GM21360 (cell line): Measurements from ENCODE around the gene NR6A1.
A peak's percentile ranks its signal among the peaks of the same experiment; 100 is the strongest.
"Not testable (repeated sequence)": the region's sequence is repeated elsewhere in the genome, so short reads cannot be mapped to it uniquely, and the experiment has no call there.

Experiments used
- ATAC-seq: cut with Tn5 transposase; IDR thresholded peaks from one replicate; pipeline ENCODE4 v1.9.1; 2021; ENCODE audit warnings: mild to moderate bottlenecking, moderate library complexity; ENCODE audit not compliant: unreplicated experiment

NR6A1 gene

GRCh38 chr9:124621371-124622328 lies 149.5 kb downstream of the NR6A1 start:
- ATAC-seq, result no peak

GRCh38 chr9:124618476-124618875 lies 152.6 kb downstream of the NR6A1 start:
- ATAC-seq, result no peak

GRCh38 chr9:124617477-124618141 lies 153.5 kb downstream of the NR6A1 start:
- ATAC-seq, result peak; percentile 47

GRCh38 chr9:124616961-124617360 lies 154.2 kb downstream of the NR6A1 start:
- ATAC-seq, result no peak

- ATAC-seq, result not testable (repeated sequence)
These were observed 155.3 kb downstream of the NR6A1 start for GRCh38 chr9:124615840-124616239.

GRCh38 chr9:124615100-124615742 lies 155.9 kb downstream of the NR6A1 start:
- ATAC-seq, result no peak

- no peak for ATAC-seq
These were observed 157.3 kb downstream of the NR6A1 start for GRCh38 chr9:124613849-124614248.

- ATAC-seq, result no peak
These were observed 160.0 kb downstream of the NR6A1 start for GRCh38 chr9:124611106-124611505.

- ATAC-seq, result no peak
These were observed 165.1 kb downstream of the NR6A1 start for GRCh38 chr9:124606027-124606426.

GRCh38 chr9:124605258-124605657 lies 165.9 kb downstream of the NR6A1 start:
- no peak for ATAC-seq

- no peak for ATAC-seq
These were observed 168.5 kb downstream of the NR6A1 start for GRCh38 chr9:124602632-124603031.

- no peak for ATAC-seq
These were observed 168.9 kb downstream of the NR6A1 start for GRCh38 chr9:124602204-124602603.

- no peak for ATAC-seq
These were observed 170.7 kb downstream of the NR6A1 start for GRCh38 chr9:124600407-124600806.

- ATAC-seq, result no peak
These were observed 171.9 kb downstream of the NR6A1 start for GRCh38 chr9:124599121-124599795.

- ATAC-seq, result no peak
These were observed 173.1 kb downstream of the NR6A1 start for GRCh38 chr9:124598048-124598447.

GRCh38 chr9:124596172-124596839 lies 174.8 kb downstream of the NR6A1 start:
- no peak for ATAC-seq

GRCh38 chr9:124595743-124596142 lies 175.4 kb downstream of the NR6A1 start:
- ATAC-seq, result no peak

GRCh38 chr9:124594673-124595072 lies 176.4 kb downstream of the NR6A1 start:
- ATAC-seq, result no peak

GRCh38 chr9:124594225-124594624 lies 176.9 kb downstream of the NR6A1 start:
- no peak for ATAC-seq

GRCh38 chr9:124593651-124594058 lies 177.5 kb downstream of the NR6A1 start:
- ATAC-seq, result no peak
